ENCODE results near the gene NDOR1.

NDOR1 gene

DNA sequence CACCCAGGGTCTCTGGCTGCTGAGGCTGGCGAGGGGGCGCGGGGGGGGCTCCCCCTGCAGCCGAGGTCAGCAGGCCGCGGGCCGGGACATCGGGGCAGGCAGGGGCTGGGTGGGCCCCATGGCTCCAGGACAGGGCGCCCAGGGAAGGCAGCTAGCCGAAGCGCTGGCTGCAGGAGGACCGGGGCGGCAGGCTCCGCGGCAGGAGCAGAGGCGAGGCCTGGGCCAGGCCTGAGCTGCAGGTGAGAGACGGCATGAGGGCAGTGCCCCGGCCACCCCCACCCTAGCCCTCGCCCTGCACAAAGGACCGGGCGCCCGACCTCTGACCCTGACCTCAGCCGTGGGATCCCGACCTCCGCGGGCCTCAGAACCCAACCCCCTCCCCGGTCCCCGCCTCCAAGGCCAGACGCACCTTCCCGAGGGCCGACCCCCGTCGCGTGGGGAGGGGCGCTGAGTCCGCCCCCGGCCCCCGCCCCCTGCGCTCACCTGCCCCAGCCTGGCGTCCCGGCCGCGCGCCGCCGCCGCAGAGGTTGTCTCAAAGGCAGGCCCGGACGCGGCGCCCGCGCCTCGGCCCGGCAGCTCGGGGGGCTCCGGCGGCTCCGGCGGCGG lies 16.1 kb downstream of the NDOR1 start:
- no peak for DNase-seq

DNA sequence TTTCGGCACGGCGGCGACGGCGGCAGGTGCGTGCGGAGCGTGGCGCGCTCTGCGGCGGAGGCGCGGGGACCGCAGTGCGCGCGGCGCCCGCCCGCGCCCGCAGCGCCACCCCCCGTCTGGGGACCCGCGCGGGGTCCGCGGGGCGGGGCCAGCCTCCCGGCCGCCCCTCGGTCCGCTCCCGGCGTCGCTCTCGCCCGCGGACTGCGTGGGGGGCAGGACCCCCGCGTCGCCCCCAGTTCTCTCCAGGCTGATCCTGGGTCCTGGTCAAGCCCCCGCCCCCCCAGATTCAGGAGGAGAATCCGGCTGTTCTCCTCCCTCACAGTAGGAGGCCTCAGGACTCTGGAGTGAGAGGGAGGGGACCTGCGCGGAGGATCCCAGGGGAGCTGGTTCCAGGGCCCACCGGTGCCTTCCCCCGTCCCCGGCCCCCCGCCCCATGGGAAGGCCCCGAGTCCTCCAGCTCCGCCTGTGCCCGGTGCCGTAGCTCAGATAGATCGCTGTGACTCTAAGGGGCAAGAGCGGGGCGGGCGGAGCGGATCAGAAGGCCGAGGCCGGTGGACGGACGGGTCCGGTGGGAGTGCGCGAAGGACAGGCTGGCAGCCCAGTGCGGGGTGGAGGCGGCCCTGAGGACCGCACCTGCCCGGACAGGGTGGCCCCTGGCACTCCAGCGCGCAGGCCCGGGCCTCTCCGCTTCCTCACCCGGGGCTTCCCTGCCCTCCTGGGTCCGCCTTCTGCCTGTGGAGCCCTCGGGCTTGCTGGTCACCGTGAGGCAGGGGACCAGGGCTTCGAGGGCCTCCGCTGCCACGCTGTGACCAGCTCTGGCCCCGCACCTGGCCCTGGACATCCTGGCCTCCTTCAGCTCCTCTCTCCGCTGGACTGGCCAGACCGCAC lies 16.9 kb downstream of the NDOR1 start, which contains the start of gene RNF208:
TSS of gene RNF208 (minus strand) at position 51 of the 888 bp plus-strand sequence. CDS start 1,028 bp downstream, outside the sequence.
- DNase-seq = no peak

DNA sequence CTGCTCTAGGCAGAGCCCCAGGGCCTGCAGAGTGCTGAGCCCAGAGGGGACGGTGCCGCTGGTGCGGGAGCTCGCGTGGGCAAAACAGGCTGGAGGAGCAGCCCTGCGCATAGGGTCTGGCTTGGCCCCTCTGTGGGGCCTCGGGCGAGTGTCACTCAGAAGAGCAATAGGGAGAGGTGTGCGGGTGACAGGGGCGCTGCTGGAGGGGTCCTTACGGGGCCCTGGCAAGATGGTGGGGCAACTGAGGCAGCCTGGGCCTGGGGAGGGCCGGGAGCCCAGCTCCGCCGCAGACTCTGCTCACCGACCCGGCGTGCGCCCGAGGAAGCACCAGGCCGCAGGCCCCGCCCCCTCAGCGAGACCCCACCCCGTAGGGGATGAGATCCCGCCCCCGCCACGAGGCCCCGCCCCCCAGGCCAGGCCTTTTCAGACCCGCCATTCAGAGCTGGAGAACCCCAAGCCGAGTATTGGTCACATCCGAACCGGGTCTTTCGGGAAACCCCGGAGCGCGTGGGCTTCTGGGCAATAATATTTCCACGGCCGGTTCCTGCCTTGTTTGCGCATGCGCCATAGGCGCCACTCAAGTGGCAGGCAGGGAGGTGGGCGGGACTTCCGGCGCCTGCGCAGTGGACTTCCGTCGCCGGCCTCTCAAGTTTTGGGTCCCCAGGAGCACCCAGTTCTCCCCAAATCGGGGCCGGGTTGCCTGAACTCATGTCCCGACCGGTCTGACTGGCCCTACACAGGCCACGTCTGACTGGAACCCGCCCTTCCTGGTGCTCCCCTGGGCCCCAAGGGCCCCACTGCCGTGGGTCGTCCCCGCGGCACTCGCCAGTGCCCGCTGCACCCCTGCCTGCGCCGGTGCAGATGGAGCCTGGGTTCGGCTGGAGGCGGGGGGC lies 17.8 kb downstream of the NDOR1 start:
- peak; percentile 88 for DNase-seq

DNA sequence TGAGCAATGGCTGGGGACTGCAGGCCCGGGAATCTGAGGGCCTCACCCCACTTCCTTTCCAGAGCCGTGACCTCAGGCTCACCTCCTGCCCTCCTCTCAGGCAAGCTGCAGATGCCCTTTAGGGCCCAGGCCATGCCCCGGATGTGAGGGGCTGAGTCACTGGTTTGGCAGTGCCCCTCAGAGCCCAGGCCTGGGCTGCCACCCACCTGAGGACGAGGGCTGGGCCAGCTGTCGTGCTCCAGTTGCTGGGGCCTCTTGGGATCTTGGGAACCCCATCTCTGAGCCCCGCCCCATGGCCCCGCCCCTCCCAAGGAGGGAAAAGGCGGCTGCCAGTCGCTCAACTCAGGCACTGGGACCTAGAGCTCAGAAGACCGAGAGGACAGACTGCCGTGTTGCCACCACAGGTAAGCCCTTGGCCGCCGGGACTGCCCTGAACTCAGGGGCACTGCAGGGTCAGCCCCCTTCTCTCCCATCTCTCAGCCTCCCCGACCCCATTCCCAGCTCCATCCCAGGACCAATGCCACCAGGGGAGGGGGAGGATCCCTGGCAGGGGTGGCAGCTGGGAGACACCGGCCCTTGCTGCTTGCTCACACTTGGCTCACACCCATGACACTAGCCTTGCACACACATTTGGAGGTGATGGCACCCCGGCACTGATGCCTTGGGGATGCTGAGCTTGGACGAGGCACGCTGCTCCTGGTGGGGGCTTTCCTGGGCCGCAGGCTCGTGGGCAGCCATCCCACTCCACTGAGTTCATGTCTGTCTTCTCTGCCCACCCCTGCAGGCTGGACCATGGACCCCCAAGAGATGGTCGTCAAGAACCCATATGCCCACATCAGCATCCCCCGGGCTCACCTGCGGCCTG lies 19.6 kb downstream of the NDOR1 start, which contains the start of gene CYSRT1:
TSS of gene CYSRT1 (plus strand) at position 345 of the 865 bp plus-strand sequence. CDS start at position 793, 448 bp downstream.
- DNase-seq = no peak

DNA sequence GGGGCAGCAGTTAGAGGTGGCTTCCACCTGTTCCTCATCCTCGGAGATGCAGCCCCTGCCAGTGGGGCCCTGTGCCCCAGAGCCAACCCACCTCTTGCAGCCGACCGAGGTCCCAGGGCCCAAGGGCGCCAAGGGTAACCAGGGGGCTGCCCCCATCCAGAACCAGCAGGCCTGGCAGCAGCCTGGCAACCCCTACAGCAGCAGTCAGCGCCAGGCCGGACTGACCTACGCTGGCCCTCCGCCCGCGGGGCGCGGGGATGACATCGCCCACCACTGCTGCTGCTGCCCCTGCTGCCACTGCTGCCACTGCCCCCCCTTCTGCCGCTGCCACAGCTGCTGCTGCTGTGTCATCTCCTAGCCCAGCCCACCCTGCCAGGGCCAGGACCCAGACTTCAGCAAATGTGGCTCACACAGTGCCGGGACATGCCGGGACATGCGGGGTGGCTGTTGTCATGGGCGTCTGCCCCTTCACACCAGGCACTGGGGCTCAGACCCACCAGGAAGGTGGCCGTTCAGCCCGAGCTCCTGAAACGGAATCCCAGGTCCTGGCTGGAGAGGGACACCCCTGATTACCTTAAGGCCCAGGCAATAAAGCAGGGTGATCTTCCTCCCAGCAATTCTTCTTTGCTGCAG lies 20.3 kb downstream of the NDOR1 start:
- DNase-seq = no peak

DNA sequence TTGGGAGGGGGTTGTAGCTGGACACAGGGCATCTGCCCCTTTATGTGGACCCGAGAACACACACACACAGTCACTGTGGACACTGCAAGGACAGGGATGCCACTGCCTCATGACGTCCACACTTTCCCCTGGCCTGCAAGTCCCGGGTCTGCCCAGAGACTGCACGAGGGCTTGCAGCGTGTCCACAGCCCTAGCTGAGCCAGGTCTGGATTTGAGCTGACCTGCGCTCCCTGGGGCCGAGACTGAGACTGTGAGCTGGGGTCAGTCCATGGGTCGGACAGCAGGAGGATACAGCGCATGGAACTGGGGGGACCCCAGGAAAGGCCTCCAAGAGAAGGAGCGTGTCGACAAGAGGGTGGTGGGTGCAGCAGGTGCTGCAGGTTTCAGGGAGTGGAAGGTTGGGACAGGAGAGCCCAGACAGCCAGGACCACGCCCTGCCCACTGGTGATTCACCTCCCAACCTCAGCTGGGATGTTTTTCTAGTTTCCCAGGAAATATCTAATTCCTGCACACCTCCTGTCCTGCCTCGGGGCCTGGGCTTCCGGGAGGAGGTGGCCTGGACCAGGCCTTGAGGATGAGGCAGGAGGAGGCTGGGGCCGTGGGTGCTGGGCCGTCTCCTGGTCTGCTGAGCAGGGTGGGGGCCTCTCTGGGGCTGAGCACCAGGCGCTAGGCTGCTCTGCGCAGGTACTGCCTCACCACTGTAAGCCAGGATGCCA lies 21.0 kb downstream of the NDOR1 start:
- no peak for DNase-seq

DNA sequence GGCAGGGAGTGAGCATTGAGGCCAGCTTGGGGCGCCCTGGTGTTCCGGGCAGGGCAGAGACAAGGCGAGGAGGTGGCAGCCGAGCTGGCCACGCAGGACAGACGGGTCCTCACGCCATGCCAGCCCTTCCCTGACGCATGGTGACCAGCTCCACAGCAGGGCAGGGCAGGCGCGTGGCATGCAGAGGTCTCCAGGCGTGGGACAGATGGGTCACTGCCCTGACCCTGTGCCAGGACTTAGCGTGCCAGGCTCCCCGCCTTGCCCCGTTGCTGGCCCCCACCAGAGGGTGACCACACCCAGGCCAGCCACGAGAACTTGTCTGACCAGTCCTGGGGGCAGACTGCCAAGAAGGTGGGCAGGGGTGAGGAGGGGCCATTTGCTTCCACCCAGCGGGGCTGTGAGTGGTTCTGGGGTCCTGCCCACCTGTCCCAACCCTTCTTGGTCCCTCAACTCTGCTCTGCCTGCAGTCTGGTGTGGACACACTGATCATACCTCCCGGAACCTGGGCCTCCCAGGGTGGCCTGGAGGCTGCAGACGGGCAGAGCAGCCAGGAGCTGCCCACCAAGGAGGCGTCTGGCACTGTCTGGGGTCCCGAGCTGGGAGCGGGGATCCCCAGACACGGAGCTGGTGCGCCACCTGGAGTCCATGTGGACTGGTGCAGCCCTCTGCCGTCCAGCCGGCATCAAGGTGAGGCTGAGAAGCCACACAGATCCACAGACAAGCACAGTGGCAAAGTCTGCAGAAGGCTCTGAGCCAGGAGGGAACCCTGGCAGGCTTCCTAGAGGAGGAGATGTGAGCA lies 21.8 kb downstream of the NDOR1 start, which contains the start of gene RNF224:
TSS of gene RNF224 (plus strand) at position 449 of the 799 bp plus-strand sequence. CDS start 834 bp downstream, outside the sequence.
- DNase-seq = peak; percentile 59

DNA sequence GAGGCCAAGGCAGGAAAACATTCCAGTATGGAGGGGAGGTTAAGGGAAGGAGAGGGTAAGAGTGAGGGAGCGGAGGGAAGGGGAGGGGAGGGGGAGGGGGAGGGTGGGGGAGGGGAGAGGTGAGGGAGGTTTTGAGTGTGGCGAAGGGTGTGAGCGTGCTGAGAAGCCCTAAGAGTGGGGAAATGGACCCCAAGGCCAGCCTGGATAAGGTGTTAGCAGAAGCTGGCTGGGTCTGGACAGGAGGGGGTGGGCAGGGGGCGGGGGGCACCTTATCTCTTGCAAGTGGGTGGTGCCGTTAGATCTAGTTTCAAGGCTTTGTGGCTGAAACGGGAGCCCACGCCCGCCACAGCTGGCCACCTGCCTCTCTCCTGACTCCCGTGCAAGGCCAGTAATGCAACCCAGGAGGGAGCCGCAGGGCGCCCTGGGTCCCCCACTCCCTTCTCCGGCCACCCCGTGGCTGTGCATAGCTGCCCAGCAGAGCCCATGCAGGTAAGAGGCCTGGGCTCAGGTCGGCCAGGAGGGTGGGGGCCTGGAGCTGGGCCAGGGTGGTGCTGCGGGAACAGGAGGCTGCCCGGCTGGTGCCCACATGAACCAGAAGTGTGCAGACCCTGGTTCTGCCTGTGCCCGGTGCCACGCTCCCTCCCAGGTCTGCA lies 22.5 kb downstream of the NDOR1 start:
- DNase-seq = no peak

DNA sequence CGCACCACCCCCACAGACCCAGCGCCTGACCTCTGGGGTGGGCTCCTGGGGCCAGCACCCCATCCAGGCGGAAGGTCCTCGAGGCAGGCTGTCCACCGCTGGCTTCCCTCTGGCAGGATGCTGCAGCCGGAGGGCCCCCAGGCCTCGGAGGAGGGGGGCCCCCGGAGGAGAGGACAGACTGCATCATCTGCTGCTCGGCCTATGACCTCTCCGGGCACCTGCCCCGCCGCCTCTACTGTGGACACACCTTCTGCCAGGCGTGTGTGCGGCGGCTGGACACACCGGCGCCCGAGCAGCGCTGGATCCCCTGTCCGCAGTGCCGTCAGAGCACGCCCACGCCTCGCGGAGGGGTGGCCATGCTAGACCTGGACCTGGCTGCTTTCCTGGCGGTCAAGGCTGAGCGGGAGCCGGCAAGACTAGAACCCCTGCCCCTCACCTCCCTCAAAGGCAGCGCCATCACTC lies 23.0 kb downstream of the NDOR1 start:
- DNase-seq = no peak

DNA sequence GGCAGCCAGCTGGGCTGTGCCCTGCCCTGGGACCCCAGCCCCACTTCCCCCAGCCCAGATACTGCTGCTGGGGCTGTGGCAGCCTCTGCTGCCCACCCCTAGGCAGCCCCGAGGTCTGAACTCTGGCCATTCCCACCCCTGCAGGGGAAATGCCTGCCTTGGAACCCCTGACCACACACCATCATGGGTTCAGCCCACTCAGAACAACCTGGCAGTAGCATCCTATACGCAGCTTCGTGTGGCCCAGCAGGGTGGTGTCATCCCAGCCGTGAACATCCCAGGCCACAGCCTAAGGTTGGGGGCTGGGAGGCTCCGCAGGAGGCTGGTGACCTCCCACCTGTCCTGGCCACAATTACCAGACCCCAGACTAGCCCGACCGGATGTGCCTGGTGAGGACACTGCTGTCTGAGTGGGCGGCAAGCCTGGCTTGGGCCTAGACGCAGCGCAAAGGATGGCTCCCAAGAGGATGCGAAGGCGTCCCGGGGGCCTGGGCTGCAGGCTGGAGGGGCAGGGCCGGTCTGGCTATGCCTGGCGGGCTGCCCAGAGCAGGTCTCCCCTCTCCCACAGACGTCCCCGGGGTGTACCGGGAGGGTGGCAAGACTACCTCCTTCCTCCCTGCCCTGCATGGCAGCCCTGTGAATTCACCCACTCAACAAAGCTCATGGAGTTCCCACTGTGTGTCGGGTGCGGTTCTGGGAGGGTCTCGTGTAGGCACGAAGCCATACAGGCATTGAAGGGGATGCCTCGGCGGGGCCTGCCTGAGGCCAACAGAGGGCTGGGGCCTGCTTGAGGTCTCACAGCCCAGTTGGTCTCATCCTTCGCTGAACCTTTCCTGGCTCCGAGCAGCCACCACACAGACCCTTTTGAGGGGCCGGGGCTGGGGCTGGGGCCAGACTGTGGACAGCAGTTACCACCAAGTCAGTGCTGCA lies 23.7 kb downstream of the NDOR1 start:
- DNase-seq = no peak

DNA sequence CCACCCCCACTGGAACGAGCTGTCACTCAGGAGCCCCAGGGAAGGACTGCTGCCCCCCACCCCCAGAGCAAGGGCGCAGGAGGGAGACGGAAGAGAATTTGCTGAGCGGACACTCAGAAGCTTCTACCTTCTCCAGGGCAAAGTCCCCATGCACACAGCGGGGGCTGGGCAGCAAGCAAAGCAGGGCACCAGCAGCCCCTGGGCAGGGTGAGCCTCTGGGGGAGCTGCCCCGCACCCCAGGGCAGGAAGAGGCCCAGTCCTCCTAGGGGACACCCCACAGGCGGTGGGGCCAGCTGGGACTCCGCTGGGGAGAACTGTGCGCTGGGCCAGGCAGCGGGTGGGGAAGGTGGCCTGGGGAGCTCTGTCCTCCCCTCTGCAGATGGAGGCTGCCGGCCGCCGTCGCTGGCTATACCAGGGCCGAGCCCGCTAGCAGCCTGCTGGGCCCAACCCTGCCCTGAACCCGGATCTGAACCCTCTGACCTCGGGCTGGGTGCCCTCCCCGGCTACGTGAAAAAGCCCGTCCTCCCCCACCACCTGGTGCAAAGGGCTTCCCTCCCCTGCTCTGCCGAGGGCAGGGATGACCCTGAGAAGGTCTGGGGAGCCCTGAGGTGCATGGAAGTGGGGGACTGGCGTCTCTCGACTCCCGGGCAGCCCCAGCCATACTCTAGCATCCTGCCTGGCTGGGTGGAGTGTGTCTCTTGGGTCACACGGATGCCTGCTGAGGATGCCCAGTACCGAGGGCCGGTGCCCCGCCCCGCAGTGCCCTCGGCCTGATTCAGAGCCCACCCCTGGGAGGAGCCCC lies 24.6 kb downstream of the NDOR1 start:
- no peak for DNase-seq

DNA sequence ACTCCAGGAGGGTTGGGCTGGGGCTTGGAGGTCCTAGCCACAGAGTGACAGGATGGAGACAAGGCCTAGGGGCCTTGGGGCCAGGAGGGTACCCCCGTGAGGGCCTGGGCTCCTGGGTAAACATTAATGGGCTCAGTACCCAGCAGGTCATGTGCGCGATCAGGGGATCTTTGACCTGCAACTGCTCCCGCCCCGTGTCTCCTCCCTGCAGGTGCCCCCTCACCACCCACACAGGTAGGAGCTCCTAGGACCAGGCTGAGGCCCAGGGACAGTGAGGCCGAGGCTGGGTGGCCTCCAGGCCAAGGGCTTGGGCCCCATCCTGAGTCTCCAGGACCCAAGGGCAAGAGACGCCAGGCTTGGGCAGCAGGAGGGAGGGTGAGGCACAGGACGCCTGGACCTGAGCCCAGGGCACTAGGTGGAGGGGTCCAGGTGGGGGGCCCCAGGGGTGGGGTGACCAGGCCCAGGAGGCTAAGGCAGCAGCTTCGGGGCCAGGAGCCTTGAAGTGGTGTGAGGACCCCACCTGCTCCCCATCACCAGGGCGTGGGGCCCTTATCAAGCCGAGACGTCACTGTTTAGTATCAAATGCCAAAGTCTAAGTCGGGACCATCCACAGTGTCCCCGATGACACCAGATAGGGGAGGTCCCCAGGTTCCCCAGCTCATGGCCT lies 25.3 kb downstream of the NDOR1 start, which contains the start of gene SLC34A3:
TSS of gene SLC34A3 (plus strand) at position 197 of the 667 bp plus-strand sequence. CDS start 802 bp downstream, outside the sequence.
- no peak for DNase-seq

DNA sequence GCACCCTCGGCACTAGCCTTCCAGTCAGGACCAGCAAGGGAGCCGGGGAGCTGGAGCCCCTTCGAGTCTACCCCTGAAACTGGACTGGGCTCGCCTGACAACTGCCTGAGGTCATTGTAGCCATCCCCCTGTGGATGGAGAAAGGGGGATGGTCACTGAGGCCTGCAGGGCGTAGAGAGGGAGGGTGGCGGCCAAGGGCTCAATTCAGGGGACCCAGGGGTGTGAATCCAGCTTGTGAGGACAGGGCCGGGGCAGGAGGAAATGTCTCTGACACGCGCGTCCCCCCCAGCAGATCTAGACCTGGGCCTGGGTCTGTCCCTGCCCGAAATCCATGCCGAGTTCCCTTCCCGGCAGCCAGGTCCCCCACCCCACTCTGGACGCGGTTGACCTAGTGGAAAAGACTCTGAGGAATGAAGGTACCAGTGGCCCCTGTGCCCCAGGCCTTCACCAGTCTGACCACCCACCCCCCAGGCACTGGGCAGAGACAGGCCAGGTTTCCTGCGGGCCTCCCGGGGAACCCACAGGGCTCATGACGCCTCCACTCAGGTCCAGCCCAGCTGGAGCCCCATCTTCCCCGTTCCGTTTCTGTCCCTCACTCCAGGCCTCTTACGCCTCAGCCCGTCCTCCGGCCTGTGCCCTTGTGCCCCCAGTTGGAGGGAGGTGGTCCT lies 26.0 kb downstream of the NDOR1 start:
- DNase-seq = no peak

DNA sequence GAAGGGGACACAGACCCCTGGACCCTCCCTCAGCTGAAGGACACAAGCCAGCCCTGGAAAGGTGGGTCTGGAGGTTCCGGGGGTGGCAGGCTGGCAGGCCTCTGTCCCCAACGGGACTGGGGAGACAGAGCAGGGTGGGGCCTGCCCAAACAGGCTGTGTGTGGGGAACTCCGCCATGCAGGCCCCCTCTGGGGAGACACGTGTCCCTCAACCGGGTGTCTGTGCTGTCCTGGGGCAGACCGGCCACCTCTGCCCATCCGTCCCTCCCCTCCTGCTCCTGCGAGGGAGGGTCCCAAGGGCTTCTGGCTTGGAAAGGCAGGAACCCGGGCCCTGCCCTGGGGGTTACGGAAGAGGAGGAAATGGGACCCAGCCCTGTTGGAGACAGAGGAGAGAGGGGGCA lies 26.6 kb downstream of the NDOR1 start:
- DNase-seq = no peak

DNA sequence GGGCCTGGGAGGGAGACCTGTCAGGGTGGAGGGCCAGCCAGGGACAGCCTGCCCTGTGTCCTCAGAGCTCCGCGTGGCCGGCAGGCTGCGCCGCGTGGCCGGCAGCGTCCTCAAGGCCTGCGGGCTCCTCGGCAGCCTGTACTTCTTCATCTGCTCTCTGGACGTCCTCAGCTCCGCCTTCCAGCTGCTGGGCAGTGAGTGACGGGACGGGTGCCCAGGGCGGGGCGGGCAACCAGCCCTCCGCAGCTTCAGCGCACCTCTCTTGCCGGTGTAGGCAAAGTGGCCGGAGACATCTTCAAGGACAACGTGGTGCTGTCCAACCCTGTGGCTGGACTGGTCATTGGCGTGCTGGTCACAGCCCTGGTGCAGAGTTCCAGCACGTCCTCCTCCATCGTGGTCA lies 27.0 kb downstream of the NDOR1 start:
- no peak for DNase-seq

Measured in NCI-H1694 (cell line).